ENCODE data around the gene FMO1. TPM values are rescaled to one million over a fixed set of nuclear protein-coding genes. Genes with fewer than 3 reads are reported as not detected.

FMO1 gene, protein sequence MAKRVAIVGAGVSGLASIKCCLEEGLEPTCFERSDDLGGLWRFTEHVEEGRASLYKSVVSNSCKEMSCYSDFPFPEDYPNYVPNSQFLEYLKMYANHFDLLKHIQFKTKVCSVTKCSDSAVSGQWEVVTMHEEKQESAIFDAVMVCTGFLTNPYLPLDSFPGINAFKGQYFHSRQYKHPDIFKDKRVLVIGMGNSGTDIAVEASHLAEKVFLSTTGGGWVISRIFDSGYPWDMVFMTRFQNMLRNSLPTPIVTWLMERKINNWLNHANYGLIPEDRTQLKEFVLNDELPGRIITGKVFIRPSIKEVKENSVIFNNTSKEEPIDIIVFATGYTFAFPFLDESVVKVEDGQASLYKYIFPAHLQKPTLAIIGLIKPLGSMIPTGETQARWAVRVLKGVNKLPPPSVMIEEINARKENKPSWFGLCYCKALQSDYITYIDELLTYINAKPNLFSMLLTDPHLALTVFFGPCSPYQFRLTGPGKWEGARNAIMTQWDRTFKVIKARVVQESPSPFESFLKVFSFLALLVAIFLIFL
- not detected in 2 replicates for total RNA-seq

DNA sequence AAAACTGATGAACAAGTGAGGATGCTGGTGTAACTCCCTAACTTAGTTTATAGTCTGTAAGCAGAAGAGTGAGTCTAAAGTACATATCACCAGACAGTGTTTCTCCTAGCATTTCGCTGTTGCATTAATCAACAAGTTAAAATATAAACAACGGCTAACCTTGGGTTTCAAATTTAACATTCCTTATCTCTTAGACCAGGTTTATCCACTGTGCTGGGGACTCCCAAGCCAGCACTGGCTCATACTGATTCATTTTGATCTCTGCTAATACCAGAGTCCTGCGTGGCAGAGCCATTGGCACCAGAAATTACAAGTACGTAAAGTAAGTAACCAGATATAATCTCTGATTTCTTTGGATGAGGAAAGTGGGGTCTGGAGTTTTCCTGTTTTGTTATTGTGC lies at the start of gene FMO1:
FMO1 (plus strand) TSS at position 193 of the 400 bp plus-strand sequence. CDS start 9,594 bp downstream, outside the sequence.

DNA sequence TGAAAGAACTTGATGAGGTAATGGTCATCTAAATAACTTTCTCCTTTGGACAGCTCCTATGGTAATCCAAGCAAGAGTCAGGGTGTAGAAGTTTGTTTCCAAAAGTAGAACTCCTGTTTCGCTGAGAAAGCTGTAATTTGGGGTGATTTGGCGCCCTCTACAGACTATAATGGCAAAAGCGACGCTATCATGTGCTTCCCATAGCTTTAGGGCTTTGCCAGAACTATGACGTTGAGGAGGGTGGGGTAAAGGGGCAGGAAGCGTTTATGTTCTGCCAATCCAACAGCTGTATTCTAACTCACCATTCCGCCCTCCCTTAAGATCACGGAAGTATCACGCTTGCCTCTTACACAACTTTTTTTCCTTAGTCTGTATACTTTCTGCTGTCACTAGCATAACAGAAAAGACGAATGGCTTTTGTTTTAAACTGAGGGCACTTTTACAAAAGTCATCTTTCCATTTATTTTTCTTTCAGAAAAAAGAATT lies 65.6 kb downstream of the FMO1 start, which contains the start of gene FMO4:
FMO4 (plus strand) TSS at position 349 of the 486 bp plus-strand sequence. CDS start 5,643 bp downstream, outside the sequence.

Small RNAs within 50 kb of the gene (small RNA-seq; reads per million reads assigned to genes)
- gene RF00019 = not detected

Other genes with a start within 250 kb of the FMO1 start
- gene FMO3, start 157.6 kb upstream of the FMO1 start, total RNA-seq = not detected in 2 replicates
- gene FMO2, start 63.2 kb upstream of the FMO1 start, total RNA-seq = not detected in 2 replicates
- 4.8 and 5.1 TPM in 2 replicates for gene FMO4, start 65.7 kb downstream of the FMO1 start, total RNA-seq
- gene PRRC2C, start 237.0 kb downstream of the FMO1 start, total RNA-seq = 38.9 and 50.9 TPM in 2 replicates

Data from placental epithelial cell (primary cell).